ENCODE data around the gene TARBP2.
"Not testable (repeated sequence)": the region's sequence is repeated elsewhere in the genome, so short reads cannot be mapped to it uniquely, and the experiment has no call there.

TARBP2 gene

GRCh38 chr12:53516758-53517455, 15.8 kb downstream of the TARBP2 start:
- no peak for DNase-seq

DNA sequence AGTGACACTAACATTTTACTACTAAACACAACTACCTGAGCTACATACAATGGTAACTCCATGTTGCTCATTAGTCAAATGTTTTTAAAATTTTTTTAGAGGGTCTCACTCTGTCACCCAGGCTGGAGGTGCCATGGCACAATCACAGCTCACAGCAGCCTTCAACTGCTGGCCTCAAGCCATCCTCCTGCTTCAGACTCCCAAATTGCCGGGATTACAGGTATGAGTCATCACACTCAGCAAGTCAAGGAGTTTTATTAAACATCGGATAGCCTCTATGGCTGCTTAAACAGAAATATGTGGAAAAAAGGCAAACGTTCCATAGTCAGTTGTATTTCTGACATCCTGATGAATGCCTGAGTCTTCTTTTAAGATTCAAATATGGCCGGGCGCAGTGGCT, 17.3 kb downstream of the TARBP2 start:
- no peak for DNase-seq

- no peak for DNase-seq
These were observed 22.0 kb downstream of the TARBP2 start for GRCh38 chr12:53523131-53523530.

DNA sequence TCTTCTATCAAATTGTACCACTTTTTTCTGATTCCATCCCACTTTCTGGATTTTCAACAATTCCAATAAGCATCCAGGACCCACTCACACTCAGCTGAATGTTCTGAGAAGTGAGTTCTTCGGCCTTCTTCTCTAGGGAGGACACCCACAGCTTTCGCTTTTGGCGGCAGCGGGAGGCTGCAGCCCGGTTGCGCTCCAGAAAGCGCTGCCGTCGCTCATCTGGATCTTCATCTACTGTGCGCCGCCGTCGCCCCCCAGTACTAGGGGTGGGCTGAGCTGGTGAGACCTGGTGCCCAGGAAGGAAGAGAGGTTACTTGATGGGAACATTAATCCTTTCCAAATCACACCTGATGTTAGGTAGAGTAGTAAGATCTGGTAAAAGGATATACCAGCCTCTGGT, 23.4 kb downstream of the TARBP2 start:
- no peak for DNase-seq

- no peak for DNase-seq
These were observed 29.0 kb downstream of the TARBP2 start for GRCh38 chr12:53530061-53530460.

GRCh38 chr12:53530920-53531319, 29.8 kb downstream of the TARBP2 start:
- no peak for DNase-seq

GRCh38 chr12:53532021-53532420, 30.9 kb downstream of the TARBP2 start:
- DNase-seq, result peak; percentile 46

DNA sequence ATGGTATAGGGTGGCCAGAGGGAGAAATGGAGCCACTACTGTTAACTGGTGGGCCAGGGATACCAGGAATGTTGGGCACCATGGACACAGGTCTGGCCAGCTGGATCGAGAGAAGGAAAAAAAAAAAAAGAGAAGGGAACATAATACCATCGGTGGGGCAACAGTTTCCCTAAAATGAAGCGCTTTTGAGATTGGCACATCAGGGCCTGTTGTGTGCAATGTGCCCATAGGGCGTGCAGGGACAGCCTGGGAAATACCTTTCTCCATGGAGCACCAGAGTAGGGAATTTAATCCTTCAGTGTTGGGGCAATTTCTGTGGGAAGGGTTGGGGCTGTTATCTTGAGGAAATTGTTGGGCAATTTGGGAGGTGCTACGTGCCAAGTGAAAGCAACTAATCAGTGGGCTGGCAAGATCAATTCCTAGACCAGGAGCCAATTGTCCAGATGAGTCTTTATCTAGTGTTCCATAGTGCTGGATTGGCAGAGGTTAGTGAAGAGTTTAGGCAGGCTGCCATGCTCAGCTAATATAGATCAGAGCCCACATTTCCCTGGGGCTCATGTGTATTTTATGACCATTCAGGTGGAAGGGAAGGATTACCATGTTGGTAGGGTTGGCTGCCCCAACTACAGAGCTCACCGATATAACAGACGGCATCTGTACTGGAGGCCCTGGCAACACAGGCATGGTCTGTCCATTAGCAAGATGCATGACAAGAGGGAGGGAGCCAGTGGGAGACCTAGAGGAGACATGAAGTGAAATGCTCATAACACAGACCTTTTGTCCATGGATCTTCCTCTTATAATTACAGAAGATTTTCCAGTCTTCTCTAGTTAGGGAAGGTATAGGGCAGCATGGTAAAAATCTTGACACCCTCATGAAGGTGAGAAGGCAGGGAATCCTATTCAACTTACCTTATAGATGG, 31.7 kb downstream of the TARBP2 start:
- peak; percentile 12 for DNase-seq

DNA sequence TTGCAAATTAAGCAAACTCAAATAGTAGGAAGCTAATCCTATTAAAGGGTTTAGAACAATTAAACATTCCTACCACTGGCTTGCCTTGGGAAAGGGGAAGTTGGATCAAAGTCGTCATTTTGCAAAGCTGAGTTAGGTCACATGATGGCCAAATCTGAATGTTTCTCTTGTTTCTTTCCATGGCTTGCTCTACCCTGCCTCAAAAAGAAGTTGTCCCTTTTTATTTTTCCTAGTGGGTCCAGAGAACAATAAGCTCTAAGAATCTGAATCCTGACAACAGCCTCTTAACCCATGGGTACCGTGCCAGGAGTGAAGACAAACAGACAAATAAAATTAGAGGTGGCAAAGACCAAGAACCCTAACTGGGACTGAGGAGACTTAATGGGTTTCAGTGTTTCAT, 32.4 kb downstream of the TARBP2 start:
- no peak for DNase-seq

- DNase-seq, result no peak
These were observed 35.9 kb downstream of the TARBP2 start for GRCh38 chr12:53536962-53537361.

DNA sequence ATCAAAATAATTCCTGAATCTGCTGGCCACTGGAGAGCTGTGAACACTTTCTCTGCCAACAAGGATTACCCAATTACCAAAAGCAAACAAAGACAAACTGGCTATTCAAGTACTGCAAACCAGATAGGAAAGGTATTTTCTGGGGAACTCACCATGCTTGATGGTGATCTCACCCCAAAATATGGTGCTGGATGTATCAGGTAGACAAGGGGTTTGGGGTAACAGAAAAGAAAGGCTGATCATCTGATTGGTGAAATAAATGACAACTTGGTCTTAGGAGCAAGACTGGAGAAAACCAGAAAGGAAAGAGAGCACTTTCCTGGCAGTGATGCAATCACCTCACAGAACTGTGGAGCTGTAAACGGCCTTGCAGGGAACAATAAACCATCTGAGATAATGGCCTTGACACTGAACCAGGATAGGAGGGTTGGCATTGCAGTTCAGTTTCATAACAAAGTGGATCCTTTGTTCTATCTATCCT, 37.2 kb downstream of the TARBP2 start:
- no peak for DNase-seq

- no peak for DNase-seq
These were observed 38.4 kb downstream of the TARBP2 start for GRCh38 chr12:53539526-53539925.

- peak; percentile 10 for DNase-seq
These were observed 42.5 kb downstream of the TARBP2 start for GRCh38 chr12:53543539-53543938.

GRCh38 chr12:53548354-53548753, 47.3 kb downstream of the TARBP2 start:
- DNase-seq, result not testable (repeated sequence)

DNA sequence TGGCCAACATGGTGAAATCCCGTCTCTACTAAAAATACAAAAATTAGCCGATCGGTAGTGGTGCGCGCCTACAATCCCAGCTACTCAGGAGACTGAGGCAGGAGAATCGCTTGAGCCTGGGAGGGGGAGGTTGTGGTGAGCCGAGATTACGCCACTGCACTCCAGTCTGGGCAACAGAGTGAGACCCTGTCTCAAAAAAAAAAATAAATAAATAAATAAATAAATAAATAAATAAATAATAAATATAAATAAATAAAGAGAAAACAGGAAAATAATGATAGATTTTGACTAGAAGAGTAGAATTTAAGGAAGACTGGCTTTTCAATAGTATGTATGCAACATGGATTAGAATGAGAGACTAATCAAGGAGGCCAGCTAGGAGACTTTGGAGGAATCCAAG, 49.0 kb downstream of the TARBP2 start:
- not testable (repeated sequence) for DNase-seq

DNA sequence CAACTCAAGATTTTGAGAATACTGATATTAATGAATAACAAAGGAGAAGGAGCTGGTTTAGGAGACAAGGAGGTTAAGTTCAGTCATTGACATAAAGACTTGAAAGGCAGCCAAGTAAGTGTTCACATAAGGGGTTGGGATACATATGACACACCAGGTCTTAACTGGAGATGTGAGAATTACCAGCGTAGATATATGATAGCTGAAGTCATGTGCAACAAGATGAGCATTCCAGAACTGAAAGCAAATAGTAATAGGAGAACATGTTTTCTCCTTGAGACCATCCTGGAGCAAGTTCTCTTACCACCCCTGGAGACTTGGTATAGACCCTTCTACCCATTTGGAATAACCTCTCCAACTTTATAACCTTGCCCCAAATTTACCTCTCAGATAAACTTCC, 49.5 kb downstream of the TARBP2 start:
- DNase-seq, result no peak

DNA sequence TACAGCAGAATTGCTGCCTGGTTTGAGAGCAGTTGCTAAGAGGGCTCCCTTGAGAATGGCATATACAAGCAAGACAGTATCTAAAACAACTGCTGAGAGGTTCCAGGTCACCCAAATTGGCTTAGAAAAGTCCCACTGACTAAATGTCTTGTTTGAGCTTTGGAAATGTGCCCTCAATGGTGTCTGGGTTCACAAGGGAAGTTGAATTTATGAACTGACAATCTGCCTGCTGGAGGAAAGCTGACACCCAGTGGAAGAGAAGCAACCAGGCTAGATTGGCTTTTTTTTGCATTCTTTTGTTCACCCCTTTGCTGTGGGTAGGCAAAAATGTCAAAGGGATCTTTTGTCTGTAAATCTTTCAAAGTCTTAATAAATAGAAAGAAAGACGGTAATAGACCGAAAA, 50.8 kb downstream of the TARBP2 start:
- DNase-seq, result no peak

DNA sequence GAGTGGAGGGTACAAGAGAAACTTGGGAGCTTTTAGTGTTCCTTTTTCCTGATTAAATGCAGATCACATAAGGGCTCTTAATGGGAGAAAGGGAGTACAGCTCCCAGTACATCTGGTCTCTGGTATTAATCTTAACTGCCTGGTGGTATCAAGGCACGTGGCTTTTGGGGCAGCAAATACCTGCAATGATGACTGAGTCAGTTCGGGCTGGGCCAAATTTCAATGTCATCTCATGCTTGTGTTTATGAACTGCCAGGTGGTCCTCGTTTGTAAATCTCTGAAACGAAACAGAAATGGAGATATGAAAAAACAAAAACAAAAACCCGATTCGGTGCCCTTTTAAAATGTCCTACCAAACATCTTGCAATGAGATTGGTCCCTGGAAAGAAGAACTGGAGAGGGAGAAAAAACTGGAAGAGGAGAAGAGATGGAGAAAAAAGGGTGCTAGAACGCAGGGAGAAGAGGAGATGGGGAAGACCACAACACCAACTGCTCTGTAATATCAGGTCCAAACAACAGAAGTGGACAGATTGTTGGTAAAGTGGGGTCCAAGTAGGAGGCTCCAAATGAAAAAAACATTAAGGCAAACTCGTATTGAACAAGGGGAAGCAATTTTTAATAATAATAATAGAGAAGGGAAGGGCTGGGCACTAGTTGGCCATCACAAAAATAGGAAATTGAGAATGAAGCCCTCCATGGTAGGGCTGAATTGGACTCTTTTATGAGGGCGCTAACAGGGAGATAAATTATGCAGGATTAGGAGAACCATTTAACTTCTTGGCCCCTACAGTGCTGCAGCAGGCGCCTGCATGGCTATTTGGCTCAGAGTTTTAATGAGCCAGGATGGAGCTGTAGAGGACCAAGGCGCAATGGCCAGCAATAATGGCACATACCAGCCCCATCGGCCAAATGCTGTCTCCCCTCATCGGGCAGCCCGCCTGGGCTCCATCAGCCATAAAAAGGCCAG, 51.6 kb downstream of the TARBP2 start:
- no peak for DNase-seq
